Mesodermal cell (in vitro differentiated cells): ENCODE measurements around the gene ZNF594.
"Not testable (repeated sequence)": the region's sequence is repeated elsewhere in the genome, so short reads cannot be mapped to it uniquely, and the experiment has no call there.

Experiments
- H3K27ac ChIP-seq: 2 replicates; pipeline ENCODE4 v1.7.0; 2013; ENCODE audit warnings: mild to moderate bottlenecking, low read depth, low read length, moderate library complexity; ENCODE audit not compliant: severe bottlenecking
- H3K36me3 ChIP-seq: 2 replicates; pipeline ENCODE4 v1.7.1; 2013; ENCODE audit warnings: mild to moderate bottlenecking, low read length, moderate library complexity; ENCODE audit not compliant: control insufficient read depth, insufficient read depth
- H3K4me1 ChIP-seq: one replicate; pipeline ENCODE4 v1.7.1; 2013; ENCODE audit warnings: mild to moderate bottlenecking, low read length; ENCODE audit not compliant: insufficient read depth, control insufficient read depth, poor library complexity, severe bottlenecking
- H3K4me3 ChIP-seq: 2 replicates; pipeline ENCODE4 v1.7.0; 2013; ENCODE audit warnings: low read length, control low read depth, mild to moderate bottlenecking; ENCODE audit not compliant: insufficient read depth, poor library complexity, severe bottlenecking; ENCODE audit errors: extremely low read depth
- H3K9me3 ChIP-seq: 2 replicates; pipeline ENCODE4 v1.7.1; 2013; ENCODE audit warnings: mild to moderate bottlenecking, low read length, moderate library complexity; ENCODE audit not compliant: control insufficient read depth
- WGBS, 2 experiments: methylation state at CpG; one replicate each; pipeline ENCODE4 v1.1.5; 2013; ENCODE audit warnings: missing lambda C conversion rate in 2 of 2; ENCODE audit not compliant: insufficient coverage in 2 of 2; 5-methylcytosine and 5-hydroxymethylcytosine counted together

The ZNF594 gene

GRCh38 chr17:5135726-5136579, 55.7 kb downstream of the ZNF594 start:
- no peak overlapping the region for H3K27ac ChIP-seq
- H3K4me3 ChIP-seq = no peak overlapping the region
- no peaks in the 10 kb centered on the region for H3K9me3 ChIP-seq
- WGBS, 2 experiments = 73 to 77% methylated on average over 11 to 13 of the region's 14 CpGs
- H3K4me1 ChIP-seq = no peaks in the 10 kb centered on the region
- H3K36me3 ChIP-seq = no peaks in the 10 kb centered on the region

DNA sequence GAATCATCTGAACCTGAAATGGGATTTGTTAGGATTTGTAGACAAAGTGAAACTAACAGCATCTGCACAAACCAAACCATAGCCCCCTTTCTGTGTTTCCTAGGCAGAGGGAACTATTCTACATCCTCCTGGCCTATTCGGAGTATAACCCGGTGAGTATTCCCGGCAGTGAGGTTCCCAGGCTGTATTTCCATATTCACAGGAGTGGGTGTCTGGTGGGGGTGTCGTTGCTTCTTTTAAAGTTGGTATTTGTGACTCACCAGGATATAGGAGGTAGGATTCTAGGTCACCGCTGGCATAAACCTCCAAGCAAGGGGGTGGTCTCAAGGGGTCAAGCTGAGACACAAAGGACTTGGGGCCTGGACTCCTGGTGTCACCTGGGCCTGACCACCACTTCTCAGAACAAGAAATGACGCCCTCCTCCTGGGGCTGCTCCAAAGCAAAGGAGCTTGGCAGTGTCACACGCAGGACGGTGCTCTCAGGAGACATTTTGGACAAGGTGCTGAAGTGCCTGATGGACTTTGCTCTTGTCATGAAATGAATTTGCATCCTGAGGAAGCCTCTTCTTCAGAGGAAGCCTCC, 56.4 kb downstream of the ZNF594 start:
- not testable (repeated sequence) for H3K27ac ChIP-seq, H3K4me3 ChIP-seq, H3K36me3 ChIP-seq, H3K9me3 ChIP-seq, H3K4me1 ChIP-seq
- WGBS, 2 experiments = 91 to 93% methylated on average over 6 of the region's 8 CpGs

- not testable (repeated sequence) for H3K4me1 ChIP-seq, H3K4me3 ChIP-seq, H3K36me3 ChIP-seq, H3K9me3 ChIP-seq, H3K27ac ChIP-seq
- WGBS, 2 experiments = 86 to 91% methylated on average over 8 to 11 of the region's 11 CpGs
Observed at GRCh38 chr17:5134571-5134970, 57.1 kb downstream of the ZNF594 start.

GRCh38 chr17:5133961-5134360, 57.7 kb downstream of the ZNF594 start:
- H3K4me3 ChIP-seq, H3K9me3 ChIP-seq, H3K36me3 ChIP-seq, H3K27ac ChIP-seq, H3K4me1 ChIP-seq: not testable (repeated sequence)
- WGBS, 2 experiments = 93 to 97% methylated on average over 7 to 8 of the region's 8 CpGs

GRCh38 chr17:5133311-5133710, 58.4 kb downstream of the ZNF594 start:
- no peaks in the 10 kb centered on the region for H3K9me3 ChIP-seq
- H3K36me3 ChIP-seq = no peaks in the 10 kb centered on the region
- H3K4me1 ChIP-seq = no peaks in the 10 kb centered on the region
- no peak overlapping the region for H3K27ac ChIP-seq
- H3K4me3 ChIP-seq = no peak overlapping the region
- WGBS, 2 experiments = 92 to 94% methylated on average over 4 to 6 of the region's 8 CpGs

GRCh38 chr17:5132503-5133225, 59.0 kb downstream of the ZNF594 start:
- WGBS, 2 experiments = 97 to 98% methylated on average over 11 to 14 of the region's 15 CpGs

DNA sequence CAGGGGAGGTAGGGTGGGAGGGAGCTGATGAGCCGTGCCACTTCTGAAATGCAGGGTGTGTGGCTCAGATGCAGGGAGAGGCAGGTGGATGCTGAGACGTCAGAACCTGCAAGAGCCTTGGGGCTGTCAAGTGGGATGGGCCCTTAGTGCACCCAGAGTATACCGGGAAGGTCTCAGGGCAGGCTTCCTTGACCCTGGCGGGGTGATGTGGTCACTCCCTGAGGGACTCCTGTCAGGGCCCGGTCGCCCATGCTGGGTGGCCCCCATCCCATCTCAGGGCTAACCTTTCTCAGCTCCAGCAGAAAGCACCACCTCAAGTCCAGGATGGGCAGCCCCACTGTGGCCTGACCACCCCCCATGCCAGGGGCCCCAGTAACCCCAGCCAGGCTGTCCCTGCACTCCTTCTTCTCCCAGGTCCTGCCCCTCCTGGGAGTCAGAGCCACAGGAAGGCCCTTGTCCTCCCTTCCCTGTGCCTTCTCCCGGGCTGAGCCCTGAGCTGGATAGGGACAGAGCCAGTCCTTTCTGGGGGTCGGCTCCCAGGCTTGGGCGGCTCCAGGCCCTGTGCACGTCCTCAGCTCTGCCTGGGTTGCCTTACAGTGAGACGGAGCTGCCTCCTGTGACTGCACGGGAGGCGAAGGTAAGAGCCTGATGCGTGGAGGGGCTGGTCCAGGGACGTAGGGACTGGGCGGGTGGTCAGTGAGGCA, 59.7 kb downstream of the ZNF594 start:
- not testable (repeated sequence) for H3K4me1 ChIP-seq, H3K9me3 ChIP-seq, H3K27ac ChIP-seq, H3K4me3 ChIP-seq, H3K36me3 ChIP-seq
- 84 to 94% methylated on average over 6 to 16 of the region's 16 CpGs for WGBS, 2 experiments

More at GRCh38 chr17:5132503-5133225, 59.0 kb downstream of the ZNF594 start:
- H3K4me3 ChIP-seq, H3K36me3 ChIP-seq, H3K9me3 ChIP-seq, H3K27ac ChIP-seq, H3K4me1 ChIP-seq: not testable (repeated sequence)

- no peak overlapping the region for H3K27ac ChIP-seq
- no peak overlapping the region for H3K4me3 ChIP-seq
- no peaks in the 10 kb centered on the region for H3K4me1 ChIP-seq
- no peaks in the 10 kb centered on the region for H3K9me3 ChIP-seq
- 91 to 100% methylated on average over 2 to 7 of the region's 7 CpGs for WGBS, 2 experiments
- H3K36me3 ChIP-seq = no peaks in the 10 kb centered on the region
Observed at GRCh38 chr17:5131146-5131715, 60.4 kb downstream of the ZNF594 start.

GRCh38 chr17:5130687-5131086, 61.0 kb downstream of the ZNF594 start:
- H3K4me3 ChIP-seq, H3K4me1 ChIP-seq, H3K36me3 ChIP-seq, H3K27ac ChIP-seq, H3K9me3 ChIP-seq: not testable (repeated sequence)
- WGBS, 2 experiments = 87 to 94% methylated on average over 2 to 4 of the region's 5 CpGs

GRCh38 chr17:5130261-5130660, 61.4 kb downstream of the ZNF594 start:
- H3K27ac ChIP-seq, H3K4me1 ChIP-seq, H3K9me3 ChIP-seq, H3K36me3 ChIP-seq, H3K4me3 ChIP-seq: not testable (repeated sequence)
- WGBS, 2 experiments = 89% methylated on average over 8 of the region's 10 CpGs
